Measurements from ENCODE around the gene EDEM1. TPM values are rescaled to one million over a fixed set of nuclear protein-coding genes. Genes with fewer than 3 reads are reported as not detected.

EDEM1 gene
- total and polyA plus RNA-seq, 4 donors, result 7.9 to 16.0 (median 11.2) TPM

DNA sequence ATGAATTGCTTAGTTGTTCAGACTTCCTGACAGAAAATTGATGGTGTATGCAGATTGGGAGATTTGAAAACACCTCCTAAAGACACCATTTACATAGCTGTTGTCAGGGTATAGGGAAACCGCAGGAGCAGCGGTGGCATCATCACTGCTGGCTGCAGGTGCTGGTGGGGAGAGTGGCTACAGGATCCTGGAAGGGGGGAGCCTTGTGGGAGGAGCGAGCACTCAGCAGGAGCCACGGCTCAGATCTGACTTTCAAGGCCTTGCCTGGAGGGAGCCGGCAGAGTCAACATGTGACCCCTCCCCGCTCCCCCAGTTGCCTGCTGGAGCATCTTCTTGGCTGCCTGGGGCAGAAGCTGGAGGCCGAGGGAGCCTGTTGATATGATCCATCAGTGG is 26.1 kb downstream of the EDEM1 start:
- Histone ChIP-seq H3K4me1 (ENCODE audit: control insufficient read depth, insufficient read depth, low read length) (no peaks in the 10 kb centered on the region), H3K4me3 (ENCODE audit: low read depth, low read length) (no peak overlapping the region), H3K27ac (ENCODE audit: low read depth, low read length) (no peak overlapping the region), H3K36me3 (ENCODE audit: control insufficient read depth, insufficient read depth, low read length) (peaks cover 46% of the 10 kb centered on the region), H3K9me3 (ENCODE audit: control insufficient read depth, insufficient read depth, low read length) (no peaks in the 10 kb centered on the region), H3K27me3 (ENCODE audit: control insufficient read depth, insufficient read depth, low read length) (no peaks in the 10 kb centered on the region)
- WGBS (ENCODE audit: insufficient coverage), result 51% methylated on average over 5 of the region's 7 CpGs
- DNase-seq (ENCODE audit: low read depth in 4 of 6, low spot score in 6 of 6), result no peak

DNA sequence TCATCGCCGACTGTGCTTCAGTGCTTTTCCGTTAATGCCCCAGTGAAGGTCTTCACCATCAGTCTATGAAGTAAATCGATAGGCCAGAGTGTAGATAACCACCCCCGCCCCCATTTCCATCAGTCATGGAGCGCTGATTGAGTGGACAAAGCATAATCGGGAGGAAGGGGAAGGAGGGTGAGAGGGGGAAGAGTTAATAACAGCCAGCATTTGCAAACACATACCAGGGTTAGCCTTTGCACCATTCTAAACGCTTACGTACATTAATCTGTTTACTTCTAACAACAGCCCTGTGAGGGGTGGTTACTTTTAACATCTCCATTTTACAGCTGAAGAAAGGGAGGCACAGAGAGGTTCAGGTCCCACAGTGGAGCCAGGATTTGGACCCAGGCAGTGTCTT is 26.8 kb downstream of the EDEM1 start:
- Histone ChIP-seq H3K9me3 (ENCODE audit: control insufficient read depth, insufficient read depth, low read length) (no peaks in the 10 kb centered on the region), H3K36me3 (ENCODE audit: control insufficient read depth, insufficient read depth, low read length) (peaks cover 42% of the 10 kb centered on the region), H3K4me1 (ENCODE audit: control insufficient read depth, insufficient read depth, low read length) (no peaks in the 10 kb centered on the region), H3K4me3 (ENCODE audit: low read depth, low read length) (no peak overlapping the region), H3K27ac (ENCODE audit: low read depth, low read length) (no peak overlapping the region), H3K27me3 (ENCODE audit: control insufficient read depth, insufficient read depth, low read length) (no peaks in the 10 kb centered on the region)
- no peak for DNase-seq (ENCODE audit: low read depth in 4 of 6, low spot score in 6 of 6)
- WGBS (ENCODE audit: insufficient coverage), result 93% methylated on average over 3 of the region's 9 CpGs

DNA sequence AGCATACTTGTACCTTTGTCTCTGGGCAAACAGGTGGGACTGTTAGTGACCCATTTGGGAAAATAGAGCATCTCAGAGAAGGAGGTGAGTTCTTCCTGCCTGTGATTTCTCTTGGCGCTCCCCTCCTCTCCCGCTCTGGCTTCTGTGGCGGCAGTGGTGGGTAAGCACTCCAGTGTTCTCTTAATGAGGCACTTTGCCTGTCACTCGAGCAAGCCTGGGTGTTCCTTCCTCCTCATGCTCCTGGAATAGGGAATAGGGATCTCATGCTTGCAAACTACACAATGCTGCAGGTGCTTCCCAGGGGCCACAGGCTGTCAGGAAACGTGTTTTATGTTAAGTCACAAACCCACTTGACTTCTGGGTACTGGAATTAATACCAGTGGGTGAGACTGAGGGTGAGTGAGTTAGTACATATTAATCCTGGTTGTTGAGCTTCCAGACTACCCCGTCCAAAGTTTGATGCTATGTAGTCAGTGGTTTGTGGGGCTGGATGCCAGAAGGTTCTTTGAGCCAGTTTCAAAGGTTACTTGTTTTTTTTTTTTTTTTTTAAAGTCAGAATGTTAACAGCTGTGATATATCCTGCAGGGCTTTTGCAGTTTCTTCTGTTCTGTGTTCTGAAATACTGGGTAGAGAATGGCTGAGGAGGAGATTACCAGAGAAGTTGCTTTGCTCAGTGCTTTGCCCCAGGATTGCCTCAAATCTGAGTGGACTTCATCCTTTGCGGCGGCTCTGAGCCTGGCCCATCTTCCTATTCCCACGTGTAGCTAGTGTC is 30.5 kb downstream of the EDEM1 start:
- Histone ChIP-seq H3K4me1 (ENCODE audit: control insufficient read depth, insufficient read depth, low read length) (no peaks in the 10 kb centered on the region), H3K27ac (ENCODE audit: low read depth, low read length) (no peak overlapping the region), H3K4me3 (ENCODE audit: low read depth, low read length) (no peak overlapping the region), H3K27me3 (ENCODE audit: control insufficient read depth, insufficient read depth, low read length) (no peaks in the 10 kb centered on the region), H3K9me3 (ENCODE audit: control insufficient read depth, insufficient read depth, low read length) (no peaks in the 10 kb centered on the region), H3K36me3 (ENCODE audit: control insufficient read depth, insufficient read depth, low read length) (peaks cover 31% of the 10 kb centered on the region)
- DNase-seq (ENCODE audit: low read depth in 4 of 6, low spot score in 6 of 6), result no peak
- WGBS (ENCODE audit: insufficient coverage), result 77% methylated on average over 3 of the region's 9 CpGs

DNA sequence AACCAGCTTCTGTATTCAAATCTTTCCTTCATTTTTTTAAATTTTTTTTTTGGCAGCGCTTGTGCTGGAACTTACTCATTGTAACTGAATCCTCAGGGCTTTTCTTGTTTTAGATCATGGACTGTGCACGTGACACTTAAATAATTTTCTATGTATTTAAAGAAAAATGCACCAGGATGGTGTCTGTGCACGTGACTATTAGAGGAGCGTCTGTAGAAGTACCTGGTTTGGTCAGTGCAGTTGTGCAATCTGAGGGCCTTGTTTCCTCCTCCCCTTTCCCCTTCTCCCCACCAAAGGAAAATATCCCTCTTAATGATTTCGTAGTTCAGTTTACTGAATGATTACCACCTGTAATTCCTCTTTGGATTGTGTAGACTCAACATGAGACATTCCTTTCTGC is 31.3 kb downstream of the EDEM1 start:
- Histone ChIP-seq H3K27ac (ENCODE audit: low read depth, low read length) (no peak overlapping the region), H3K27me3 (ENCODE audit: control insufficient read depth, insufficient read depth, low read length) (no peaks in the 10 kb centered on the region), H3K4me3 (ENCODE audit: low read depth, low read length) (no peak overlapping the region), H3K9me3 (ENCODE audit: control insufficient read depth, insufficient read depth, low read length) (no peaks in the 10 kb centered on the region), H3K36me3 (ENCODE audit: control insufficient read depth, insufficient read depth, low read length) (peaks cover 24% of the 10 kb centered on the region), H3K4me1 (ENCODE audit: control insufficient read depth, insufficient read depth, low read length) (no peaks in the 10 kb centered on the region)
- WGBS (ENCODE audit: insufficient coverage), result no CpG with 5 or more reads among the region's 5 CpGs
- DNase-seq (ENCODE audit: low read depth in 4 of 6, low spot score in 6 of 6), result no peak

DNA sequence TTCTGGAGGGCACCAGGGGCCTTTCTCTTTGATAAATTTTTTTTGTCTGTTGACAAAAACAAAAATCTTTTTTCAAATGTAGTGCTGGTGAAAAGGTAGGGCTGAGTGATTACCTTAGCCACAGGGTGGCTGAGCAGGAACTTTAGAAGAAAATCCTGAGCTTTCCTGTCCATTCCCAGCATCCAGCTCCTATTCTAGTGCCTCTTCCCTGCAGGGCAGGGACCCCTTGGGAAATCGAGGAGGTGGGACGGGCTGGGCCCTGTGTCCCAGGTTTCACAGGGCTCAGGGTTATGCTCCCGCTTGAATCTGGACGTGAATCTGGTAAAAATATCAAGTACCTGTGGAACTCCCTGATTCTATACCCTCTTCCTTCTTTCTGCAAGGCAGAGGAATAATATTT is 31.7 kb downstream of the EDEM1 start:
- no peak overlapping the region for H3K4me3 ChIP-seq (ENCODE audit: low read depth, low read length)
- no peak overlapping the region for H3K27ac ChIP-seq (ENCODE audit: low read depth, low read length)
- WGBS (ENCODE audit: insufficient coverage), result 73% methylated on average over 3 of the region's 4 CpGs
- peaks cover 20% of the 10 kb centered on the region for H3K36me3 ChIP-seq (ENCODE audit: control insufficient read depth, insufficient read depth, low read length)
- no peak for DNase-seq (ENCODE audit: low read depth in 4 of 6, low spot score in 6 of 6)
- no peaks in the 10 kb centered on the region for H3K27me3 ChIP-seq (ENCODE audit: control insufficient read depth, insufficient read depth, low read length)
- no peaks in the 10 kb centered on the region for H3K9me3 ChIP-seq (ENCODE audit: control insufficient read depth, insufficient read depth, low read length)
- H3K4me1 ChIP-seq (ENCODE audit: control insufficient read depth, insufficient read depth, low read length), result no peaks in the 10 kb centered on the region

DNA sequence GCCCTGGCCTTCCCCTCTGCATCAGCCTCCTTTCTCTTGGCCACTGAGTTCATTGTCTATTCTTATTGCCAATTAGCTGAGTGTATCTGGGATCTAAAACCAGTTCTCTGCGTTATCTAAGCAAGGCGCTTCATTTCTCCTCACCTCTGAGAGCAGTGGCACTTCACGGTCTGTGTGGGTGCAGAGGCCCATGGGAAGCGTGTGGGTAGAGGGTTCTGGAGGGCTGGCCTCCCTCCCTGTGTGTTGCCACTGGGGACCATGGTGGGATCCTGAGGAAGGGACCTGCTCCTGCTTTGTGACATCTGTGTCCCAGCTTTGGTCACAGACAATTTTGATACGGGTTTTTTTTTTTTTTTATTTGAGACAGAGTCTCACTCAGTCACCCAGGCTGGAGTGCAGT is 32.7 kb downstream of the EDEM1 start:
- 42% methylated on average over 2 of the region's 5 CpGs for WGBS (ENCODE audit: insufficient coverage)
- Histone ChIP-seq H3K4me1 (ENCODE audit: control insufficient read depth, insufficient read depth, low read length) (no peaks in the 10 kb centered on the region), H3K4me3 (ENCODE audit: low read depth, low read length) (no peak overlapping the region), H3K27ac (ENCODE audit: low read depth, low read length) (no peak overlapping the region), H3K9me3 (ENCODE audit: control insufficient read depth, insufficient read depth, low read length) (no peaks in the 10 kb centered on the region), H3K27me3 (ENCODE audit: control insufficient read depth, insufficient read depth, low read length) (no peaks in the 10 kb centered on the region), H3K36me3 (ENCODE audit: control insufficient read depth, insufficient read depth, low read length) (peaks cover 14% of the 10 kb centered on the region)
- DNase-seq (ENCODE audit: low read depth in 4 of 6, low spot score in 6 of 6), result no peak

DNA sequence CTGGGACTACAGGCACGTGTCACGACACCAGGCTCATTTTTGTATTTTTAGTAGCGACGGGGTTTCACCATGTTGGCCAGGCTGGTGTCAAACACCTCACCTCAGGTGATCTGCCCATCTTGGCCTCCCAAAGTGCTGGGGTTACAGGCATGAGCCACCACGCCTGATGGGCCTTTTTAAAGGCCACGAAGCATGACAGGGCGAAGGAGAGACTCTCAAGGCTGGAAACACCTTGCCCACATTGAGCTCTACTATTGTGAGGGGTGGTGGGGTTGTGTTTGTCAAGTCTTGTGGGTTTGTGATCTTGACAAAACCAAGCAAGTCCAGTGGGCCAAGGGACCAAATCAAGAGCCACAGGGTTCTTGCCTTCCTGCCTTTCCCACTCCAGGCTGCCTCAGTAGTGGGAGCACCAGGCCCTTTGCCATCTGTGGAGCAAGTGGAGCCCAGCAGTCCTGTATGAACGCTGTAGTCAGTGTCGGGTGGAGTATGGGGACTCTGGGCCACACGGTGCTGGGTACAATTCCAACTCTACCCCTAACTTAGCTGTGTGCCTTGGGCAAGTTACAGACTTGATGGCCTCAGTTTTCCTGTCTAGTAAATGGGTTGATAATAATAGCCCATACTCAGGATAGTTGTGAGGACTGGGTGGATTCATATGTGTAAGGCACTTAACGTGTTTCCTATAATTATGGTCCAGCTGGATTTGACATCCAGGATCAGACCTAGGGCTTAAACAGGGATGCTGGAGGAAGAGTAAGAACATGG is 33.3 kb downstream of the EDEM1 start:
- 94% methylated on average over 8 of the region's 11 CpGs for WGBS (ENCODE audit: insufficient coverage)
- Histone ChIP-seq H3K9me3 (ENCODE audit: control insufficient read depth, insufficient read depth, low read length) (no peaks in the 10 kb centered on the region), H3K36me3 (ENCODE audit: control insufficient read depth, insufficient read depth, low read length) (peaks cover 8% of the 10 kb centered on the region), H3K4me1 (ENCODE audit: control insufficient read depth, insufficient read depth, low read length) (no peaks in the 10 kb centered on the region), H3K27ac (ENCODE audit: low read depth, low read length) (no peak overlapping the region), H3K27me3 (ENCODE audit: control insufficient read depth, insufficient read depth, low read length) (no peaks in the 10 kb centered on the region), H3K4me3 (ENCODE audit: low read depth, low read length) (no peak overlapping the region)
- DNase-seq (ENCODE audit: low read depth in 4 of 6, low spot score in 6 of 6), result no peak

DNA sequence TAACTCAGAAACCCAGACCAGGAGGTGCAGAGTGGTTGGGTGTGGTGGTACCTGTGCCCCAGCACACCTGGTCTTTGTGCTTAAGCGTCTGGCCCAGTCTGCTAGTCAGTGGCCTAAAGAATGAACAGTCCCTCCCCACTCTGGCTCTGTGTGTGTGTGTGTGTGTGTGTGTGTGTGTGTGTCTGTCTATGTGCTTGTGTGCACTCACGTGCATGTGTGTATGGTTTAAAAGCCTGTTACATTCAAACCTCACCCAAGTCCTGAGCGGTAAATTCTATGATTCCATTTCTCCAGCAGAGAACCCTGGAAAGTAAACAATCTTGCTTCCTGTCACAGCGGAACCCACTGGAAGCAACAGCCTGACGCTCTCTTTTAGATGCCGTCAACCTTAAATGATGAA is 34.2 kb downstream of the EDEM1 start:
- no peak for DNase-seq (ENCODE audit: low read depth in 4 of 6, low spot score in 6 of 6)
- no peaks in the 10 kb centered on the region for H3K9me3 ChIP-seq (ENCODE audit: control insufficient read depth, insufficient read depth, low read length)
- 0% methylated on average over 1 of the region's 6 CpGs for WGBS (ENCODE audit: insufficient coverage)
- H3K36me3 ChIP-seq (ENCODE audit: control insufficient read depth, insufficient read depth, low read length), result peaks cover 8% of the 10 kb centered on the region
- H3K27ac ChIP-seq (ENCODE audit: low read depth, low read length), result no peak overlapping the region
- no peaks in the 10 kb centered on the region for H3K27me3 ChIP-seq (ENCODE audit: control insufficient read depth, insufficient read depth, low read length)
- H3K4me1 ChIP-seq (ENCODE audit: control insufficient read depth, insufficient read depth, low read length), result no peaks in the 10 kb centered on the region
- H3K4me3 ChIP-seq (ENCODE audit: low read depth, low read length), result no peak overlapping the region

DNA sequence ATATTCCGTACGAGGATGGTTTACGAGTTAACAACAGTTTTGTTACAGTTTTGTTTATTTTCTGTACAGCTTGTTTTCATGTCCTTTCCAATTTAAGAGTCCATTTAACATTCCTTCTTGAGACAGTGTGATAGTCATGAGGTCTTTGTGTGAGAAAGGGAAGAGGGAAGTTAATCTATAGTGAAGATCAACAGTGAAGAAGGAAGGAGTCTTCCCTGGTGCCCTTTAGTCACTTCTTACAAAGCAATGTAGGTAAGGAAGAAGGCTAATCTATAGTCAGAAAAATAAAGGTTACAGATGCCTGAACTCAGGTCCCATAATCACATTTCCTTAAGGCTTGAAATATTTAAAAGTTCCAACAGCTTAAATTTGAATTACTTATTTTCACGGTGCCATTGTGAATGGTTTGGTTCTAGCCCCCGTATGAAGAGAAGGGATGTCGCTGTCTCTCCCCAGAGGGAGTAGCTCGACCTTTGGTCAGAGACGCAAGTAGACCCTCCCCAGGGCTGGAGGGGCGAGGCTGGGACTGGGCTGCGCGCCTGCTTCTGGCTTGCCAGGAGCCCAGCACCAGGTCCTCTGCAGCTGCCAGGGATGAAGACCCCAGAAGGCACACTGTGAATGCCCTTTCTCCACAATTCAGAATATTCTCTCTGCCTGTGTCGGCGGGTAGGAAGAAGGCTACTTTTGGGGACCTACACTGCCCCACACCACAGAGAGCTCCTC is 34.9 kb downstream of the EDEM1 start:
- H3K27ac ChIP-seq (ENCODE audit: low read depth, low read length), result no peak overlapping the region
- H3K4me1 ChIP-seq (ENCODE audit: control insufficient read depth, insufficient read depth, low read length), result no peaks in the 10 kb centered on the region
- H3K27me3 ChIP-seq (ENCODE audit: control insufficient read depth, insufficient read depth, low read length), result no peaks in the 10 kb centered on the region
- no peaks in the 10 kb centered on the region for H3K9me3 ChIP-seq (ENCODE audit: control insufficient read depth, insufficient read depth, low read length)
- H3K36me3 ChIP-seq (ENCODE audit: control insufficient read depth, insufficient read depth, low read length), result peaks cover 8% of the 10 kb centered on the region
- H3K4me3 ChIP-seq (ENCODE audit: low read depth, low read length), result no peak overlapping the region
- 83% methylated on average over 9 of the region's 13 CpGs for WGBS (ENCODE audit: insufficient coverage)
- no peak for DNase-seq (ENCODE audit: low read depth in 4 of 6, low spot score in 6 of 6)

Data from spinal cord (tissue), 10 donors.